ENCODE results near the gene CCDC18.
"Not testable (repeated sequence)": the region's sequence is repeated elsewhere in the genome, so short reads cannot be mapped to it uniquely, and the experiment has no call there.

The CCDC18 gene

DNA sequence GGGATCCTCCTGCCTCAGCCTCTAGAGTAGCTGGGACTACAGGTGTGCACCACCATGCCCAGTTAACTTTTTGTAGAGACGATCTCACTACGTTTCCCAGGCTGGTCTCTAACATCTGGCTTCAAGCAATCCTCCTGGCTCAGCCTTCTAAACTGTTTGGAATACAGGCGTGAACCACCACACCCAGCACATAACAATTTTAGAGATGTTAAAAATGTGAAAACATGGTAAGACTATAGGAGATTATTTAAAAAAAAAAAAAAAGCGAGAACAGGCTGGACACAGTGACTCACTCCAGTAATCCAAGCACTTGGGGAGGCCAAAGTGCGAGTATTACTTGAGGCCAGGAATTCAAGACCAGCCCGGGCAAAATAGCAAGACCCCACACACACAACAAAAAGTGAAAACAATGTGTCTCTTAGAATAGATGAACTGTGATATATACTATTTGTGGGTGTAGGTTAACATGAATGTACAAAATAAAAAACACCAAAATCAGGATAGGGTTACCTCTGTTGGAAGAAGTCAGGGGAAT, 19.6 kb downstream of the CCDC18 start:
- DNase-seq: no peak
- Histone ChIP-seq H3K27ac (ENCODE audit: insufficient read depth, low read length, poor library complexity, severe bottlenecking) (no peak overlapping the region), H3K36me3 (ENCODE audit: control insufficient read depth, insufficient read depth, low read length) (peaks cover 3% of the 10 kb centered on the region), H3K4me3 (ENCODE audit: insufficient read depth, low read depth, low read length, poor library complexity, severe bottlenecking) (no peak overlapping the region), H3K27me3 (replicated peaks; ENCODE audit: control insufficient read depth, insufficient read depth, low read length, poor library complexity, severe bottlenecking) (no peaks in the 10 kb centered on the region), H3K9me3 (ENCODE audit: control insufficient read depth, low read length) (no peaks in the 10 kb centered on the region), H3K4me1 (ENCODE audit: control insufficient read depth, insufficient read depth, low read length, poor library complexity, severe bottlenecking) (no peaks in the 10 kb centered on the region)

GRCh38 chr1:93200714-93201113, 20.2 kb downstream of the CCDC18 start:
- Histone ChIP-seq H3K4me3 (ENCODE audit: insufficient read depth, low read depth, low read length, poor library complexity, severe bottlenecking) (no peak overlapping the region), H3K4me1 (ENCODE audit: control insufficient read depth, insufficient read depth, low read length, poor library complexity, severe bottlenecking) (no peaks in the 10 kb centered on the region), H3K9me3 (ENCODE audit: control insufficient read depth, low read length) (no peaks in the 10 kb centered on the region), H3K27me3 (replicated peaks; ENCODE audit: control insufficient read depth, insufficient read depth, low read length, poor library complexity, severe bottlenecking) (no peaks in the 10 kb centered on the region), H3K36me3 (ENCODE audit: control insufficient read depth, insufficient read depth, low read length) (peaks cover 3% of the 10 kb centered on the region), H3K27ac (ENCODE audit: insufficient read depth, low read length, poor library complexity, severe bottlenecking) (no peak overlapping the region)
- no peak for DNase-seq

DNA sequence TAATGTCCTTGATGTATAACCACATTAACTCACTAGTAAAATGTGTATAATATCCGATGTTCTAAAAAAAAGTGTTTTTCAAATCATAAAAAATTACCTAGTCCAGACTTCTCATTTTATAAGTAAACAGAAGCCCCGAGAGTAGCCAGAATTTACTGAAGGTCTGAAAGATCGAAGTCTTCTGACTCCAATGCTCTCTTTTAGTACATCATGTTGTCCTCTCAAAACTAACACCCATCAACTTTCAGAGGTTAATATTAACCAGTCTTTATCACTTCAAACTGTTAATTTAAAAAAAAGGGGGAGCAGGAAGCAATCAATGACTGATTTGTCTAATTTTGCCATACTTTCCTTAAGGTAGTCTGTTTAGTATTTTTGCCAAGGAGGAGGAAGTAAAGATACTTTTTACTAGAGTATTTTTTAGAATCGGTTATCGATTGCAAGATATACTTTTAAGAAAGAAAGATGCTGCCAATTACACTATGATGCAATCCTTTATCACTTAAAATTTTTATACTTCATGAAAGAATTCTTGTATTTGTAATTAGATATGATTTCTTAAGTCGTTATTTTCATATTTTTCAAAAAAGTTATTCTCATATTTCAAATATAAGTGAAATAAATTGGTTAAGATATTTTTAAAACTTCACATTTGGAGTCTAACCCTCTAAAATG, 25.5 kb downstream of the CCDC18 start:
- Histone ChIP-seq H3K27ac (ENCODE audit: insufficient read depth, low read length, poor library complexity, severe bottlenecking) (no peak overlapping the region), H3K4me1 (ENCODE audit: control insufficient read depth, insufficient read depth, low read length, poor library complexity, severe bottlenecking) (no peaks in the 10 kb centered on the region), H3K36me3 (ENCODE audit: control insufficient read depth, insufficient read depth, low read length) (peaks cover 3% of the 10 kb centered on the region), H3K9me3 (ENCODE audit: control insufficient read depth, low read length) (no peaks in the 10 kb centered on the region), H3K27me3 (replicated peaks; ENCODE audit: control insufficient read depth, insufficient read depth, low read length, poor library complexity, severe bottlenecking) (no peaks in the 10 kb centered on the region), H3K4me3 (ENCODE audit: insufficient read depth, low read depth, low read length, poor library complexity, severe bottlenecking) (no peak overlapping the region)
- no peak for DNase-seq

GRCh38 chr1:93206567-93206954, 26.0 kb downstream of the CCDC18 start:
- DNase-seq: no peak
- no peak overlapping the region for H3K27ac ChIP-seq (ENCODE audit: insufficient read depth, low read length, poor library complexity, severe bottlenecking)
- no peaks in the 10 kb centered on the region for H3K4me1 ChIP-seq (ENCODE audit: control insufficient read depth, insufficient read depth, low read length, poor library complexity, severe bottlenecking)
- peaks cover 3% of the 10 kb centered on the region for H3K36me3 ChIP-seq (ENCODE audit: control insufficient read depth, insufficient read depth, low read length)
- no peaks in the 10 kb centered on the region for H3K9me3 ChIP-seq (ENCODE audit: control insufficient read depth, low read length)
- H3K27me3 ChIP-seq (replicated peaks; ENCODE audit: control insufficient read depth, insufficient read depth, low read length, poor library complexity, severe bottlenecking): no peaks in the 10 kb centered on the region
- no peak overlapping the region for H3K4me3 ChIP-seq (ENCODE audit: insufficient read depth, low read depth, low read length, poor library complexity, severe bottlenecking)

DNA sequence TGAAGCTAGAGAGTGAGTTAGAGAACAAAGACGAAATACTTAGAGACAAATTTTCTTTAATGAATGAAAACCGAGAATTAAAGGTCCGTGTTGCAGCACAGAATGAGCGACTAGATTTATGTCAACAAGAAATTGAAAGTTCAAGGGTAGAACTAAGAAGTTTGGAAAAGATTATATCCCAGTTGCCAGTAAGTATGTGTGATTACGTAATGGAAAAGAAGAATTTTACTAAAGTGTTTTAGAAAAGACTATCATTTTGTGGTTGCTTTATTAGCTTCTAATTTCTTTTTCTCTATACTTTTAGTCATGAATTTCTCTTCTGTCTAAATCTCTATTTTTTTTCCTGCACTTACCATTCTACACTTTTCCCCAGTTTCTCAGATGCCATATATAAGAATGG, 26.7 kb downstream of the CCDC18 start:
- no peak for DNase-seq
- Histone ChIP-seq H3K4me1 (ENCODE audit: control insufficient read depth, insufficient read depth, low read length, poor library complexity, severe bottlenecking) (no peaks in the 10 kb centered on the region), H3K27me3 (replicated peaks; ENCODE audit: control insufficient read depth, insufficient read depth, low read length, poor library complexity, severe bottlenecking) (no peaks in the 10 kb centered on the region), H3K9me3 (ENCODE audit: control insufficient read depth, low read length) (no peaks in the 10 kb centered on the region), H3K4me3 (ENCODE audit: insufficient read depth, low read depth, low read length, poor library complexity, severe bottlenecking) (no peak overlapping the region), H3K27ac (ENCODE audit: insufficient read depth, low read length, poor library complexity, severe bottlenecking) (no peak overlapping the region), H3K36me3 (ENCODE audit: control insufficient read depth, insufficient read depth, low read length) (no peaks in the 10 kb centered on the region)

DNA sequence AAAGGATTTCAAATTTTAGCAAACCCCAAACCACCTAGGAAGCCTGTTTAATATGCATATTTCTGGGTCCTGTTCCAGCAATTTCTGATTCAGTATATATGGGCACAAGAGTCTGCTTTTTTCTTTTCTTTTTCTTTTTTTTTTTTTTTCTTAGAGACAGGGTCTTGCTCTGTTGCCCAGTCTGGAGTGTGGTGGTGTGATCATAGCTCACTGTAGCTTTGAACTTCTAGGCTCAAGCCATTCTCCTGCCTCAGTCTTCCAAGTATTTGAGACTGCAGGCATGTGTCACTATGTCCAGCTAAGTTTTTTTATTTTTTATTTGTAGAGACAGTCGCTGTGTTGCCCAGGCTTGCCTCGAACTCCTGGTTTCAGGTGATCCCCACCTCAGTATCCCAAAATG, 34.8 kb downstream of the CCDC18 start:
- no peaks in the 10 kb centered on the region for H3K27me3 ChIP-seq (replicated peaks; ENCODE audit: control insufficient read depth, insufficient read depth, low read length, poor library complexity, severe bottlenecking)
- no peaks in the 10 kb centered on the region for H3K4me1 ChIP-seq (ENCODE audit: control insufficient read depth, insufficient read depth, low read length, poor library complexity, severe bottlenecking)
- no peaks in the 10 kb centered on the region for H3K9me3 ChIP-seq (ENCODE audit: control insufficient read depth, low read length)
- no peak for DNase-seq
- H3K36me3 ChIP-seq (ENCODE audit: control insufficient read depth, insufficient read depth, low read length): no peaks in the 10 kb centered on the region
- H3K27ac ChIP-seq (ENCODE audit: insufficient read depth, low read length, poor library complexity, severe bottlenecking): no peak overlapping the region
- H3K4me3 ChIP-seq (ENCODE audit: insufficient read depth, low read depth, low read length, poor library complexity, severe bottlenecking): no peak overlapping the region

DNA sequence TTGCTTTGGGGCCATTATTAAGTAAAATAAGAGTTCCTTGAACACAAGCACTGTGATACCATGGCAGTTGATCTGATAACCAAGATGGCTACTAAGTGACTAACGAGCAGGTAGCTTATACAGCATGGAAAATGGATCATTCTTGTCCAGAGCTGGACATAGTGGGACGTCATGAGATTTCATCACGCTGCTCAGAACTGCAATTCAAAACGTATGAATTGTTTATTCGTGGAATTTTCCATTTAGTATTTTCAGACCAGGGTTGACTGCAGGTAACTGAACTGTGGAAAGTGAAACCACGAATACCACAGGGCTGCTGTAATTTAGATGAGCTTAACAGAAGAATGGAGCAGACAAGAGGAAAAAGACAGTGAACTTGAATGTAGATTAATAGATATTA, 38.9 kb downstream of the CCDC18 start:
- H3K4me3 ChIP-seq (ENCODE audit: insufficient read depth, low read depth, low read length, poor library complexity, severe bottlenecking): peak overlapping the region; percentile 49
- peak overlapping the region; percentile 6 for H3K27ac ChIP-seq (ENCODE audit: insufficient read depth, low read length, poor library complexity, severe bottlenecking)

DNA sequence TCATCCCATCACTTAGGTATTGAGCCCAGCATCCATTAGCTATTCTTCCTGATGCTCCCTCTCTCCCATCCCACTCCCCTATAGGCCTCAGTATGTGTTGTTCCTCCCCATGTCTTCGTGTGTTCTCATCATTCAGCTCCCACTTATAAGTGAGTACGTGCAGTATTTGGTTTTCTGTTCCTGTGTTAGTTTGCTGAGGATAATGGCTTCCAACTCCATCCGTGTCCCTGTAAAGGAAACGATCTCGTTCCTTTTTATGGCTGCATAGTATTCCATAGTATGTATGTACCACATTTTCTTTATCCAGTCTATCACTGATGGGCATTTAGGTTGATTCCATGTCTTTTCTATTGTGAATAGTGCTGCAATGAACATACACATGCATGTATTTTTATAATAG, 40.2 kb downstream of the CCDC18 start:
- not testable (repeated sequence) for H3K27me3 ChIP-seq (replicated peaks; ENCODE audit: control insufficient read depth, insufficient read depth, low read length, poor library complexity, severe bottlenecking); H3K36me3 ChIP-seq (ENCODE audit: control insufficient read depth, insufficient read depth, low read length); H3K9me3 ChIP-seq (ENCODE audit: control insufficient read depth, low read length); H3K27ac ChIP-seq (ENCODE audit: insufficient read depth, low read length, poor library complexity, severe bottlenecking); DNase-seq; H3K4me1 ChIP-seq (ENCODE audit: control insufficient read depth, insufficient read depth, low read length, poor library complexity, severe bottlenecking); H3K4me3 ChIP-seq (ENCODE audit: insufficient read depth, low read depth, low read length, poor library complexity, severe bottlenecking)

More for the DNA sequence above, 38.9 kb downstream of the CCDC18 start:
- H3K27me3 ChIP-seq (replicated peaks; ENCODE audit: control insufficient read depth, insufficient read depth, low read length, poor library complexity, severe bottlenecking): no peaks in the 10 kb centered on the region
- H3K36me3 ChIP-seq (ENCODE audit: control insufficient read depth, insufficient read depth, low read length): peaks cover 3% of the 10 kb centered on the region
- DNase-seq: no peak
- no peaks in the 10 kb centered on the region for H3K9me3 ChIP-seq (ENCODE audit: control insufficient read depth, low read length)
- H3K4me1 ChIP-seq (ENCODE audit: control insufficient read depth, insufficient read depth, low read length, poor library complexity, severe bottlenecking): no peaks in the 10 kb centered on the region

DNA sequence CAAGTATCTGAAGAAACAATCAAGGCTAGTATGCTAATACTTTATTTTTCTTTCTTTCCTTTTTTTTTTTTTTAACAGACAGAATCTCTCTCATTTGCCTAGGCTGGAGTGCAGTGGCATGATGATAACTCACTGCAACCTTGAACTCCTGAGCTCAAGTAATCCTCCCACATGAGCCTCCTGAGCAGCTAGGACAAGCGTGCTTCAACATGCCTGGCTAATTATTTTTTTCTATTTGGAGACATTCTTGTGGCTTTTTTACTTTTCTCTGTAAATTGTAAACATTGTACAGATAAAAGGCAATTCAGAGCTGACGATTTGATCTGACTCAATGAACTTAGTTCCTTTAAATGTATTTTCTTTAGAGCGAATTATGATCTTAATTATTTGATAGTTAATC, 41.4 kb downstream of the CCDC18 start:
- Histone ChIP-seq H3K4me1 (ENCODE audit: control insufficient read depth, insufficient read depth, low read length, poor library complexity, severe bottlenecking) (no peaks in the 10 kb centered on the region), H3K27me3 (replicated peaks; ENCODE audit: control insufficient read depth, insufficient read depth, low read length, poor library complexity, severe bottlenecking) (no peaks in the 10 kb centered on the region), H3K36me3 (ENCODE audit: control insufficient read depth, insufficient read depth, low read length) (peaks cover 3% of the 10 kb centered on the region), H3K9me3 (ENCODE audit: control insufficient read depth, low read length) (no peaks in the 10 kb centered on the region), H3K4me3 (ENCODE audit: insufficient read depth, low read depth, low read length, poor library complexity, severe bottlenecking) (no peak overlapping the region), H3K27ac (ENCODE audit: insufficient read depth, low read length, poor library complexity, severe bottlenecking) (no peak overlapping the region)
- no peak for DNase-seq

DNA sequence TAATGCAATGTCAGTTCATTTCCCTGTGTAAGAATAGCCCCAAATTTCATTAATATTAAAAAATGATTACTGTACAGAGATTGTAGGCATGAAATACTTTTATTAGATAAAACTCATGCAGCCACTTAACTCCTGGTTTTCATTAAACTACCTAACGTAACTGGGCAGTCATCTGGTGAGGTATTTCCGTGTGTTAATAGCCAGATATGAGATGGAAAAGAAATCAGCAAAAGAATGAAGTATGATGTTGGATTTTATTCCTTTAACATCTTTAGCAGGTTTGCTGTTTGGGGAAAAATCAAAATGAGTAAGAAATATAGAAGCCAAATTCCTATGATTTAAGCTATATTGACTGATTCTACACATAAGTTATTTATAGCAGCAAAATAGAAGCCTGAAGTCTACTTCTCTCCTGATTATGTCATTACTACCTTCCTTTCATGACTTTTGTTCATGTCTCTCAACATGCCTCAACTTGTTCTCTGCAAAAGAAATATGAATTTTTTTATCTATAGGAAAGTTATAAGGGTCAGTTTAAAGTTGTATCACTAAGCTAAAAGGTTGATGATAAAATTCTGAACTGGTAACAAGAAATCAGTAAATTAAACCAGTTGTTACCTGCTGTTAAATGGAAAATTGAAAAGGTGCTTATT, 42.6 kb downstream of the CCDC18 start:
- no peak overlapping the region for H3K4me3 ChIP-seq (ENCODE audit: insufficient read depth, low read depth, low read length, poor library complexity, severe bottlenecking)
- H3K9me3 ChIP-seq (ENCODE audit: control insufficient read depth, low read length): no peaks in the 10 kb centered on the region
- H3K4me1 ChIP-seq (ENCODE audit: control insufficient read depth, insufficient read depth, low read length, poor library complexity, severe bottlenecking): no peaks in the 10 kb centered on the region
- H3K36me3 ChIP-seq (ENCODE audit: control insufficient read depth, insufficient read depth, low read length): peaks cover 3% of the 10 kb centered on the region
- no peak overlapping the region for H3K27ac ChIP-seq (ENCODE audit: insufficient read depth, low read length, poor library complexity, severe bottlenecking)
- no peak for DNase-seq
- H3K27me3 ChIP-seq (replicated peaks; ENCODE audit: control insufficient read depth, insufficient read depth, low read length, poor library complexity, severe bottlenecking): no peaks in the 10 kb centered on the region
